Naive thymus-derived CD4-positive, alpha-beta T cell (primary cell): Measurements from ENCODE around the gene PTPN1. TPM values are rescaled to one million over a fixed set of nuclear protein-coding genes. Genes with fewer than 3 reads are reported as not detected.

Source experiments
- ATAC-seq: fragments of 150-1000 bp; cut with Tn5 transposase; 2 replicates; pipeline ENCODE4 v1.10.0; 2021; ENCODE audit warnings: mild to moderate bottlenecking, moderate library complexity
- CTCF ChIA-PET: fragments of 350-600 bp; sonication (Branson Sonifier 250); formaldehyde crosslinking; loops from one replicate; lab custom pipeline; 2021; ENCODE audit warnings: antibody characterized with exemption; lab: Charles Lee
- POLR2A ChIA-PET: fragments of 350-600 bp; sonication (Branson Sonifier 250); formaldehyde crosslinking; loops from one replicate; lab custom pipeline; 2021; ENCODE audit warnings: antibody characterized with exemption, inconsistent platforms; lab: Charles Lee
- DNase-seq, 9 donors: peaks; one replicate each; pipeline versions ENCODE4 v3.0.0 to v3.0.0-alpha.2; 2020 to 2022; ENCODE audit warnings: mixed read lengths in 1 of 9
- H3K27ac ChIP-seq: one replicate; pipeline ENCODE4 v1.7.0; 2013; ENCODE audit warnings: mild to moderate bottlenecking, low read depth, low read length, moderate library complexity
- H3K27me3 ChIP-seq, 2 donors: one replicate each; pipeline ENCODE4 v1.7.0; 2013; ENCODE audit warnings: low read length in 2 of 2, mild to moderate bottlenecking in 2 of 2, moderate library complexity in 2 of 2; ENCODE audit not compliant: control insufficient read depth in 2 of 2, insufficient read depth in 2 of 2
- H3K36me3 ChIP-seq, 3 experiments: 1 replicate in 2 of 3; 2 replicates in 1 of 3; pipeline ENCODE4 v1.7.0; 2013; ENCODE audit warnings: low read length in 3 of 3, mild to moderate bottlenecking in 3 of 3, moderate library complexity in 1 of 3; ENCODE audit not compliant: insufficient read depth in 3 of 3, control insufficient read depth in 2 of 3
- H3K4me1 ChIP-seq, 2 donors: one replicate each; pipeline ENCODE4 v1.7.0; 2013; ENCODE audit warnings: low read length in 2 of 2, mild to moderate bottlenecking in 2 of 2, moderate library complexity in 1 of 2; ENCODE audit not compliant: control insufficient read depth in 2 of 2, insufficient read depth in 2 of 2
- H3K4me3 ChIP-seq: 2 replicates; pipeline ENCODE4 v1.7.0; 2013; ENCODE audit warnings: mild to moderate bottlenecking, low read length
- H3K9me3 ChIP-seq, 3 experiments: 1 replicate in 2 of 3; 2 replicates in 1 of 3; pipeline ENCODE4 v1.7.0; 2013; ENCODE audit warnings: low read length in 3 of 3; ENCODE audit not compliant: control insufficient read depth in 2 of 3
- H3K27ac Mint-ChIP-seq, 9 donors: one replicate each; pipeline ENCODE4 v1.8.0; 2020 to 2022; ENCODE audit warnings: mixed read lengths in 9 of 9, mild to moderate bottlenecking in 8 of 9, moderate library complexity in 5 of 9, inconsistent platforms in 2 of 9
- H3K27me3 Mint-ChIP-seq, 5 donors: one replicate each; pipeline ENCODE4 v1.8.0; 2021 to 2022; ENCODE audit warnings: mixed read lengths in 5 of 5, mild to moderate bottlenecking in 1 of 5
- H3K36me3 Mint-ChIP-seq, 5 donors: one replicate each; pipeline ENCODE4 v1.8.0; 2020 to 2022; ENCODE audit warnings: mixed read lengths in 5 of 5, mild to moderate bottlenecking in 3 of 5, inconsistent platforms in 1 of 5
- H3K4me1 Mint-ChIP-seq, 7 donors: one replicate each; pipeline ENCODE4 v1.8.0; 2020 to 2022; ENCODE audit warnings: mixed read lengths in 7 of 7, mild to moderate bottlenecking in 3 of 7, inconsistent platforms in 1 of 7
- H3K4me3 Mint-ChIP-seq, 10 donors: one replicate each; pipeline ENCODE4 v1.8.0; 2020 to 2022; ENCODE audit warnings: mild to moderate bottlenecking in 10 of 10, mixed read lengths in 10 of 10, moderate library complexity in 6 of 10, inconsistent platforms in 2 of 10
- H3K9me3 Mint-ChIP-seq, 11 donors: one replicate each; pipeline ENCODE4 v1.8.0; 2020 to 2022; ENCODE audit warnings: mixed read lengths in 11 of 11, mild to moderate bottlenecking in 4 of 11, inconsistent platforms in 1 of 11, moderate library complexity in 1 of 11
- intact Hi-C, 2 donors: fragments of 100-400 bp; cut with micrococcal nuclease; formaldehyde crosslinking; loops; one replicate each; pipeline ENCODE4 v1.15.1; 2023
- polyA plus RNA-seq, 2 donors: library from polyadenylated mRNA; unstranded; fragments of 300-500 nt; fragmentation: Illumina TruSeq; gene quantifications; one replicate each; pipeline ENCODE4 v1.2.3, GENCODE V29; 2021
- total RNA-seq, 6 experiments: library from RNA in 5 of 6; stranded (reverse) in 5 of 6; gene quantifications; 1 replicate in 5 of 6; 2 replicates in 1 of 6; pipeline ENCODE4 v1.2.3 and lab custom pipeline; 2021 to 2026

The PTPN1 gene
- total and polyA plus RNA-seq, 7 experiments from 2014 or later, result 30.4 to 80.5 (median 59.7) TPM

GRCh38 chr20:50591233-50591852, 81.2 kb downstream of the PTPN1 start:
- Histone ChIP-seq H3K9me3 (no peaks in the 10 kb centered on the region), H3K36me3 (peaks cover 0 to 22% (median 6%) of the 10 kb centered on the region in 3 experiments), H3K4me3 (no peak overlapping the region), H3K27ac (no peak overlapping the region), H3K4me1 (no peaks in the 10 kb centered on the region), H3K27me3 (no peaks in the 10 kb centered on the region)
- H3K9me3 Mint-ChIP-seq, result no peaks in the 10 kb centered on the region
- H3K4me1 Mint-ChIP-seq, result peaks cover 0 to 5% (median 4%) of the 10 kb centered on the region in 7 donors
- peak overlapping the region in 6 of 9 donors; percentile 17 to 60 (median 22) for H3K27ac Mint-ChIP-seq
- DNase-seq (no peak), ATAC-seq (no peak)
- H3K4me3 Mint-ChIP-seq, result no peak overlapping the region
- CTCF ChIA-PET, result interaction anchor here (0.8 to 0.9 kb wide), 2 partner anchors 15 to 128 kb away, joined by 3 read pairs; no protein-coding TSS in a partner anchor
- intact Hi-C loops, result no loop called here
- H3K27me3 Mint-ChIP-seq, result no peaks in the 10 kb centered on the region
- POLR2A ChIA-PET, result no interaction called here
- peaks cover 0 to 3% (median 0%) of the 10 kb centered on the region in 5 donors for H3K36me3 Mint-ChIP-seq

GRCh38 chr20:50592282-50593004, 82.3 kb downstream of the PTPN1 start:
- no peaks in the 10 kb centered on the region for H3K27me3 Mint-ChIP-seq
- intact Hi-C loops, result no loop called here
- H3K4me3 Mint-ChIP-seq, result no peak overlapping the region
- Histone ChIP-seq H3K4me3 (no peak overlapping the region), H3K27me3 (no peaks in the 10 kb centered on the region), H3K4me1 (no peaks in the 10 kb centered on the region), H3K9me3 (no peaks in the 10 kb centered on the region), H3K36me3 (peaks cover 0 to 12% (median 6%) of the 10 kb centered on the region in 3 experiments), H3K27ac (no peak overlapping the region)
- peak overlapping the region in 4 of 9 donors; percentile 19 to 65 (median 40) for H3K27ac Mint-ChIP-seq
- peaks cover 0 to 5% (median 5%) of the 10 kb centered on the region in 7 donors for H3K4me1 Mint-ChIP-seq
- no peaks in the 10 kb centered on the region for H3K9me3 Mint-ChIP-seq
- ATAC-seq (no peak), DNase-seq (no peak)
- CTCF ChIA-PET, result interaction anchor here (0.8 to 0.9 kb wide), 3 partner anchors 16 to 130 kb away, joined by 3 read pairs; no protein-coding TSS in a partner anchor
- peaks cover 0 to 3% (median 0%) of the 10 kb centered on the region in 5 donors for H3K36me3 Mint-ChIP-seq
- POLR2A ChIA-PET, result no interaction called here

DNA sequence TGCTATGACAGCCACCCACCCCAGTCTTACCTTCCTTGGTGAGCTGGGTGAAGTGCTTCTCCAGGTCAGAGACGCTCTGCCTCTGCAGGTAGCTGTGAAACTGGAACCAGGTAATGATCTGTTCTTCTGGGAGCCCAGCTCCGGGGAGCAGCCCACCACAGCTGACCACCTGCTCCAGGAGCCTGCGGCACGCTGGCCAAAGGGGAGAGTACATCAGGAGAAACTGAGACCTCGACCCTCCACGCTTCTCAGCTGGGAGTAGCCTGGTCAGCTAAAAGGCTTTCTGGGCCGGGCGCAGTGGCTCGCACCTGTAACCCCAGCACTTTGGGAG, 82.8 kb downstream of the PTPN1 start:
- CTCF ChIA-PET, result no interaction called here

DNA sequence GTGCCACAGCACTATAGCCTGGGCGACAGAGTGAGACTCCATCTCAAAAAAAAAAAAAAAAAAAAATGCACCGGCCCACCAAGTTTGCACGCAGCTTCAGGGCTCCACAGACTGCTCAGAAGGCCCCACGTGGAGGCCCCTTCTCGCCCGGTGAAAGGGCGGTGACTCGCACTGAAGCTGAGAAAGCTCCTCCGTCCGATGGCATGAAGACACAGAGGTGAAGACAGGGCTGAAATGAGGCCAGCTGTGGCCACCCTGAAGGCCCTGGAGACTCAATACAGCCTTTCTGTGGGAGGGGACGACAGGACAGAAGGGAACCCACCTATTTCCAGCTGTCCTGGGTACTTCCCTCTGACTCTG, 84.0 kb downstream of the PTPN1 start:
- Histone ChIP-seq H3K9me3 (no peaks in the 10 kb centered on the region), H3K27me3 (no peaks in the 10 kb centered on the region), H3K4me1 (no peaks in the 10 kb centered on the region), H3K4me3 (no peak overlapping the region), H3K27ac (no peak overlapping the region), H3K36me3 (peaks cover 0 to 6% (median 5%) of the 10 kb centered on the region in 3 experiments)
- Mint-ChIP-seq H3K4me1 (peaks cover 0 to 5% (median 0%) of the 10 kb centered on the region in 7 donors), H3K36me3 (peaks cover 0 to 3% (median 0%) of the 10 kb centered on the region in 5 donors), H3K27ac (peak overlapping the region in 3 of 9 donors; percentile 39 to 62 (median 43)), H3K27me3 (peaks cover 0 to 2% (median 0%) of the 10 kb centered on the region in 5 donors), H3K9me3 (peaks cover 0 to 1% (median 0%) of the 10 kb centered on the region in 11 donors), H3K4me3 (no peak overlapping the region)
- intact Hi-C loops, result no loop called here
- ATAC-seq (peak; percentile 8), DNase-seq (no peak)
- POLR2A ChIA-PET, result no interaction called here
- CTCF ChIA-PET, result interaction anchor here (0.6 kb wide), 1 partner anchor 82 kb away, joined by 3 read pairs; no protein-coding TSS in a partner anchor

More for the DNA sequence above, 82.8 kb downstream of the PTPN1 start:
- POLR2A ChIA-PET, result no interaction called here
- no peaks in the 10 kb centered on the region for H3K27me3 Mint-ChIP-seq
- Histone ChIP-seq H3K27me3 (no peaks in the 10 kb centered on the region), H3K27ac (no peak overlapping the region), H3K9me3 (no peaks in the 10 kb centered on the region), H3K4me1 (no peaks in the 10 kb centered on the region), H3K4me3 (no peak overlapping the region), H3K36me3 (peaks cover 0 to 7% (median 6%) of the 10 kb centered on the region in 3 experiments)
- peaks cover 0 to 5% (median 4%) of the 10 kb centered on the region in 7 donors for H3K4me1 Mint-ChIP-seq
- DNase-seq (no peak), ATAC-seq (no peak)
- H3K9me3 Mint-ChIP-seq, result peaks cover 0 to under 1% (median 0%) of the 10 kb centered on the region in 11 donors
- H3K4me3 Mint-ChIP-seq, result no peak overlapping the region
- peaks cover 0 to 3% (median 0%) of the 10 kb centered on the region in 5 donors for H3K36me3 Mint-ChIP-seq
- intact Hi-C loops, result no loop called here
- peak overlapping the region in 2 of 9 donors; percentile 22 to 65 for H3K27ac Mint-ChIP-seq

DNA sequence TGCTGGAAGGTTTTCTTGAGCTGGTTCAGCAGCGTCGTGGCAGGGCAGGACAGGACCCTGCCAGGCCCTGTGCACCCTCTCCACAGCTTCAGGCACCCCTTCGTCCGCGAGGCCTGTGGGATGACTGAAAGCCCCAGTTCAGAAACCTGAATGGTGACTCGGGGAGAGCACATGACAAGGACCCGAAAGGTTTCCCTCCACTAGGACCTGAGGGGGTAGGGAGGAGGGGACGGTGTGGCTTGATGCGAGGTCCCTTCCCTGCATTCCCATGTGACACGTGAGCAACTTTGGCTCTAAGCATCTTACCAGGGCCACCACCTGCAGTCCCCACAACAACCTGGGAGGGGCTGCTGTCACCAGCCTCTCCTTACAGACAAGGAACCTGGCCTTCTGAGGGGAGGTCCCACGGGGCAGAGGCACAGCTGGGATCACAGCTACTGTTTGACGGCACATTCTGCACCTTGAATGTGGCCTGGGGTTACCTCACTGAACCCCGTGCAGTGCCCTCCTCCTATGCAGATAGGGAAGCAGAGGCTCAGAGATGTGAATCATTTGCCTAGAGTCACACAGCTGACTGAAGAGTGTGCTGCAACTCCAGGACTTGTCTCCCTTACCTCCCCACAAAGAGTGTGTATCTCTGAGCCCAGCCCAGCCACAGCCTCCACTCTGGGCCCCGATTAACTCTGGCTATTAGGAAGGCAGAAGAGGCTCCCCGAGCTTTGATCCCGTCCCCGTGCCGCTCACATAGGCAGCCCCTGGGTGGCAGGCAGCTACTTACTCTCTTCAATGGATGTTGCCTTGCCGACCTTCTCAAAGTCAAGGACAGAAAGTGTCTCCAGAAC, 84.6 kb downstream of the PTPN1 start:
- Mint-ChIP-seq H3K27me3 (peaks cover 0 to 2% (median 0%) of the 10 kb centered on the region in 5 donors), H3K9me3 (peaks cover 0 to 1% (median 0%) of the 10 kb centered on the region in 11 donors), H3K4me3 (no peak overlapping the region), H3K36me3 (no peaks in the 10 kb centered on the region), H3K4me1 (peaks cover 0 to 5% (median 0%) of the 10 kb centered on the region in 7 donors), H3K27ac (peak overlapping the region in 4 of 9 donors; percentile 39 to 77 (median 54))
- CTCF ChIA-PET, result interaction anchor here (0.8 kb wide), 1 partner anchor 131 kb away, joined by 3 read pairs; no protein-coding TSS in a partner anchor
- ATAC-seq (peak; percentile 37), DNase-seq (no peak)
- Histone ChIP-seq H3K36me3 (peaks cover 0 to 1% (median 0%) of the 10 kb centered on the region in 3 experiments), H3K4me1 (no peaks in the 10 kb centered on the region), H3K27me3 (no peaks in the 10 kb centered on the region), H3K4me3 (no peak overlapping the region), H3K27ac (no peak overlapping the region), H3K9me3 (no peaks in the 10 kb centered on the region)
- POLR2A ChIA-PET, result interaction anchor here (0.5 kb wide), 1 partner anchor 457 kb away, joined by 3 read pairs; no protein-coding TSS in a partner anchor
- intact Hi-C loops, result no loop called here

DNA sequence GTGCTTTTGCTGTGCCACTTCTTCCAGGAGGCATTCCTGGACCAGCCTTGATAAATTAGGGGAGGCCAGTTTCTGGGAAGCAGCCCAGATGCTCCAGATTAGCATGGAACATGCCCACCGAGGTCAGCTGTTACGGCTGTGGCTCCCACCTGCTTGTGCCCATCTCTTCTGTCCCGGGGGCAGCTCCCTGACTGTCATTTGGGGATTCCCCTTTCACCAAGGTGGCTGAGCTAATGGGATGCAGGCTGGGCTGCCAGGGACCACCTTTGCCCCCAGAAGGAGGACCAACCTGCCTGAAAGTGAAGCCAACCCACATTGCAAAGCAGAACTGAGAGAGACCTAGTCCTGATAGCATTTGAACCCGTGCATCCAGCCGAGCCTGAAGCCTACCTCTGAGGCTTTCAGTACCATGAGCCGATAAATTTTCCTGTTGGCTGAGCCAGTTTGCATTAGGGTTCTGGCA, 85.3 kb downstream of the PTPN1 start:
- H3K4me3 Mint-ChIP-seq, result no peak overlapping the region
- no peaks in the 10 kb centered on the region for H3K4me1 ChIP-seq
- H3K9me3 ChIP-seq, result no peaks in the 10 kb centered on the region
- peak overlapping the region in 3 of 9 donors; percentile 19 to 77 (median 59) for H3K27ac Mint-ChIP-seq
- H3K27me3 ChIP-seq, result no peaks in the 10 kb centered on the region
- no peak overlapping the region for H3K4me3 ChIP-seq
- DNase-seq (no peak), ATAC-seq (no peak)
- H3K9me3 Mint-ChIP-seq, result peaks cover 0 to 1% (median 0%) of the 10 kb centered on the region in 11 donors
- CTCF ChIA-PET, result interaction anchor here (0.8 kb wide), 1 partner anchor 132 kb away, joined by 3 read pairs; no protein-coding TSS in a partner anchor
- H3K27me3 Mint-ChIP-seq, result peaks cover 0 to 7% (median 0%) of the 10 kb centered on the region in 5 donors
- intact Hi-C loops, result no loop called here
- H3K36me3 Mint-ChIP-seq, result no peaks in the 10 kb centered on the region
- no peaks in the 10 kb centered on the region for H3K36me3 ChIP-seq
- H3K4me1 Mint-ChIP-seq, result peaks cover 0 to 5% (median 0%) of the 10 kb centered on the region in 7 donors
- POLR2A ChIA-PET, result interaction anchor here (0.5 kb wide), 1 partner anchor 458 kb away, joined by 3 read pairs; no protein-coding TSS in a partner anchor
- H3K27ac ChIP-seq, result no peak overlapping the region
